K562 (cell line): ENCODE data around the gene DNAJC13. TPM values are rescaled to one million over a fixed set of nuclear protein-coding genes. Genes with fewer than 3 reads are reported as not detected.

Source experiments
- ATAC-seq: fragments of 200-7000 bp; cut with Tn5 transposase; 3 replicates; pipeline ENCODE4 v1.9.1; 2020; ENCODE audit warnings: moderate library complexity
- BruUV-seq: library from RNA; stranded (reverse); fragments of 400-500 nt; replicated peaks from 2 replicates; lab custom pipeline; 2021; lab: Mats Ljungman, UMichigan
- CTCF ChIA-PET: fragments of 300-600 bp; formaldehyde crosslinking; extraction: SDS; loops from one replicate; lab custom pipeline; 2021; ENCODE audit warnings: low intra/inter-chr PET ratio; lab: Yijun Ruan, JAX
- POLR2A ChIA-PET: fragments of 300-600, 350-650 bp; sonication (Branson Sonifier 250); formaldehyde crosslinking; extraction: SDS; loops from one replicate; lab custom pipeline; 2021; ENCODE audit warnings: antibody characterized with exemption, inconsistent platforms; lab: Yijun Ruan, JAX
- DNase-seq, 4 experiments: peaks; one replicate each; pipeline versions ENCODE4 v3.0.0 to v3.0.0-alpha.2; 2011 to 2018; ENCODE audit warnings: low spot score in 3 of 4, mixed read lengths in 3 of 4; ENCODE audit errors: extremely low read depth in 1 of 4
- FAIRE-seq: peaks from 2 replicates; lab custom pipeline; 2011; peaks lifted over from hg19 to GRCh38; lab: Jason Lieb, UNC
- H2AFZ ChIP-seq: 2 replicates; pipeline ENCODE4 v1.6.0; 2011; ENCODE audit warnings: low read depth, low read length, control low read depth, inconsistent platforms
- H3K27ac ChIP-seq: fragments of 200-600 bp; 3 replicates; pipeline ENCODE4 v1.8.0; 2011; ENCODE audit warnings: low read depth, mild to moderate bottlenecking, control low read depth, inconsistent platforms, low read length, moderate library complexity, mixed read lengths; ENCODE audit errors: extremely low read depth
- H3K27me3 ChIP-seq, 2 experiments: fragments of 300-600 bp in 1 of 2; 2 replicates in 1 of 2; 3 replicates in 1 of 2; pipeline versions ENCODE4 v1.6.0 to v1.8.0; 2011; ENCODE audit warnings: inconsistent platforms in 2 of 2, low read length in 2 of 2, mild to moderate bottlenecking in 1 of 2, mixed read lengths in 1 of 2, moderate library complexity in 1 of 2; ENCODE audit not compliant: control insufficient read depth in 2 of 2, insufficient read depth in 2 of 2
- H3K36me3 ChIP-seq: fragments of 300-600 bp; 3 replicates; pipeline ENCODE4 v1.8.0; 2011; ENCODE audit warnings: mild to moderate bottlenecking, low read length, inconsistent platforms; ENCODE audit not compliant: control insufficient read depth, insufficient read depth
- H3K4me1 ChIP-seq, 2 experiments: fragments of 200-600 bp in 1 of 2; replicated peaks in 1 of 2; 2 replicates in 1 of 2; 3 replicates in 1 of 2; pipeline versions ENCODE4 v1.5.1 to v1.8.0; 2011; ENCODE audit warnings: inconsistent platforms in 2 of 2, low read length in 2 of 2, mild to moderate bottlenecking in 1 of 2, mixed read lengths in 1 of 2, moderate library complexity in 1 of 2; ENCODE audit not compliant: control insufficient read depth in 2 of 2, insufficient read depth in 2 of 2
- H3K4me2 ChIP-seq: 2 replicates; pipeline ENCODE4 v1.6.1; 2011; ENCODE audit warnings: low read length, control low read depth, inconsistent platforms, mixed read lengths; ENCODE audit not compliant: insufficient read depth
- H3K4me3 ChIP-seq: fragments of 200-600 bp; sonication (generic), shearing (Covaris generic); 2 replicates; pipeline ENCODE4 v1.5.1; 2016; ENCODE audit warnings: control low read depth, inconsistent platforms
- H3K79me2 ChIP-seq: fragments of 200-600 bp; 3 replicates; pipeline ENCODE4 v1.8.0; 2011; ENCODE audit warnings: low read length, inconsistent platforms; ENCODE audit not compliant: control insufficient read depth, insufficient read depth
- H3K9ac ChIP-seq, 2 experiments: 2 replicates each; pipeline versions ENCODE4 v1.6.0 to v1.6.1; 2011; ENCODE audit warnings: low read depth in 2 of 2, low read length in 2 of 2, control low read depth in 1 of 2, inconsistent platforms in 1 of 2, mild to moderate bottlenecking in 1 of 2, mixed read lengths in 1 of 2; ENCODE audit not compliant: insufficient read depth in 1 of 2
- H3K9me1 ChIP-seq: one replicate; pipeline ENCODE4 v1.6.0; 2011; ENCODE audit warnings: inconsistent platforms, mild to moderate bottlenecking, low read length, moderate library complexity; ENCODE audit not compliant: control insufficient read depth, insufficient read depth
- H3K9me3 ChIP-seq: replicated peaks from 2 replicates; pipeline ENCODE4 v1.5.1; 2011; ENCODE audit warnings: low read depth, low read length, inconsistent platforms; ENCODE audit not compliant: control insufficient read depth, insufficient read depth
- H4K20me1 ChIP-seq: replicated peaks from 2 replicates; pipeline ENCODE4 v1.6.1; 2011; ENCODE audit warnings: low read length, inconsistent platforms, mixed read lengths; ENCODE audit not compliant: control insufficient read depth, insufficient read depth
- CREB5 ChIP-seq: fragments of 250-450 bp; sonication (Bioruptor Pico); IDR thresholded peaks from 2 replicates; pipeline ENCODE4 v1.5.0; 2020; ENCODE audit warnings: mild to moderate bottlenecking
- CSDE1 ChIP-seq, 2 experiments: fragments of 450-650 bp; IDR thresholded peaks; 2 replicates each; pipeline ENCODE4 v1.6.1; 2016; ENCODE audit warnings: mild to moderate bottlenecking in 1 of 2
- CTCFL ChIP-seq: IDR thresholded peaks from 2 replicates; pipeline ENCODE4 v1.6.1; 2011; ENCODE audit warnings: borderline replicate concordance, low read depth, mild to moderate bottlenecking, moderate library complexity, low read length; ENCODE audit not compliant: insufficient read depth, poor library complexity, severe bottlenecking
- EZH2 ChIP-seq: IDR thresholded peaks from 2 replicates; pipeline ENCODE4 v1.6.1; 2012; ENCODE audit warnings: low read depth, mild to moderate bottlenecking, inconsistent platforms, low read length, borderline replicate concordance
- IFI16 ChIP-seq: fragments of 250-450 bp; sonication (Bioruptor Pico); IDR thresholded peaks from 2 replicates; pipeline ENCODE4 v2.1.2; 2022; ENCODE audit warnings: mild to moderate bottlenecking, inconsistent platforms
- RBBP5 ChIP-seq: fragments of 200-600 bp; sonication (generic); IDR thresholded peaks from 2 replicates; pipeline ENCODE4 v1.6.1; 2012; ENCODE audit warnings: borderline replicate concordance, mild to moderate bottlenecking, low read length, control low read depth, inconsistent platforms; ENCODE audit not compliant: insufficient read depth, poor library complexity, severe bottlenecking
- TBL1XR1 ChIP-seq, 2 experiments: IDR thresholded peaks; 2 replicates each; pipeline ENCODE4 v1.6.1; 2012; ENCODE audit warnings: improper control_type of control experiment in 2 of 2, low read length in 2 of 2, mild to moderate bottlenecking in 1 of 2
- ZNF124 ChIP-seq: sonication (generic); formaldehyde crosslinking; IDR thresholded peaks from 2 replicates; pipeline ENCODE4 v1.8.1; 2022; ENCODE audit warnings: missing genetic modification reagents
- WGBS: fragments of 100-300 bp; shearing (Covaris generic); methylation state at CpG from one replicate; pipeline ENCODE4 v1.1.6; 2016; ENCODE audit warnings: low coverage, mixed read lengths; ENCODE audit not compliant: insufficient coverage; ENCODE audit errors: missing lambda C conversion rate; 5-methylcytosine and 5-hydroxymethylcytosine counted together
- in situ Hi-C: fragments of 300-500 bp; cut with MboI; formaldehyde crosslinking; loops from 4 replicates; pipeline ENCODE4 v1.15.0; 2018; ENCODE audit warnings: inconsistent platforms, mixed read lengths
- intact Hi-C: fragments of 100-400 bp; cut with micrococcal nuclease; formaldehyde crosslinking; loops from 2 replicates; pipeline ENCODE4 v1.14.2; 2022
- polyA plus RNA-seq, 8 experiments: library from polyadenylated mRNA; depleted of rRNA in 4 of 8; stranded (reverse) in 5 of 8; unstranded in 3 of 8; fragments of >200 nt; fragmentation: Nextera tagmentation in 2 of 8; fragmentation: Illumina TruSeq in 1 of 8; extraction: Ambion mirVana in 2 of 8; extraction: Trizol in 1 of 8; gene quantifications; 2 replicates each; pipeline versions ENCODE4 v1.2.1 to v1.2.3, GENCODE V29; 2011 to 2014; ENCODE audit warnings: inconsistent platforms in 1 of 8, missing spikeins in 1 of 8
- total RNA-seq, 7 experiments: library from RNA; depleted of rRNA in 6 of 7; stranded (reverse); fragments of >200 nt in 6 of 7; fragmentation: Illumina TruSeq in 2 of 7; extraction: Trizol in 2 of 7; gene quantifications; 2 replicates each; pipeline versions ENCODE4 v1.2.1 to v1.2.3, GENCODE V29; 2011 to 2021; ENCODE audit warnings: low replicate concordance in 1 of 7
- TF ChIP-seq, protein P1 (sequence below): fragments of 450-650 bp; IDR thresholded peaks from 2 replicates; pipeline ENCODE4 v1.6.1; 2016; ENCODE audit warnings: antibody characterized with exemption

Gene DNAJC13
- total and polyA plus RNA-seq, 9 of the 15 experiments (the other 6 are each of a cell fraction or from before 2014, with no cell fraction given), result 2.9 to 17.1 (median 10.2) TPM

- in situ Hi-C loops (no loop called here), intact Hi-C loops (no loop called here)
- no peak overlapping the region for H3K4me2 ChIP-seq
- CTCF ChIA-PET, result no interaction called here
- H3K36me3 ChIP-seq, result peaks cover 23% of the 10 kb centered on the region; the same call in 1 of the 3 replicates
- H2AFZ ChIP-seq, result no peak overlapping the region
- no TSS peak for BruUV-seq
- no peaks in the 10 kb centered on the region for H3K9me3 ChIP-seq
- H3K4me3 ChIP-seq, result no peak overlapping the region
- FAIRE-seq (no peak), ATAC-seq (no peak), DNase-seq (no peak)
- no peak overlapping the region for H3K9ac ChIP-seq
- no peaks in the 10 kb centered on the region for H3K9me1 ChIP-seq
- H3K27me3 ChIP-seq, result no peaks in the 10 kb centered on the region
- H4K20me1 ChIP-seq, result no peaks in the 10 kb centered on the region
- WGBS, result 82% methylated on average over 3 of the region's 3 CpGs
- no peaks in the 10 kb centered on the region for H3K4me1 ChIP-seq
- H3K79me2 ChIP-seq, result no peaks in the 10 kb centered on the region
- no peak overlapping the region for H3K27ac ChIP-seq
- POLR2A ChIA-PET, result no interaction called here
- TF ChIP-seq, protein P1, sequence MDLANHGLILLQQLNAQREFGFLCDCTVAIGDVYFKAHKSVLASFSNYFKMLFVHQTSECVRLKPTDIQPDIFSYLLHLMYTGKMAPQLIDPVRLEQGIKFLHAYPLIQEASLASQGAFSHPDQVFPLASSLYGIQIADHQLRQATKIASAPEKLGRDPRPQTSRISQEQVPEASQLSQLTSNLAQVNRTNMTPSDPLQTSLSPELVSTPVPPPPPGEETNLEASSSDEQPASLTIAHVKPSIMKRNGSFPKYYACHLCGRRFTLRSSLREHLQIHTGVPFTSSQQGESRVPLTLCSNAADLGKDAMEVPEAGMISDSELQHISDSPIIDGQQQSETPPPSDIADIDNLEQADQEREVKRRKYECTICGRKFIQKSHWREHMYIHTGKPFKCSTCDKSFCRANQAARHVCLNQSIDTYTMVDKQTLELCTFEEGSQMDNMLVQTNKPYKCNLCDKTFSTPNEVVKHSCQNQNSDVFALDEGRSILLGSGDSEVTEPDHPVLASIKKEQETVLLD, result no peak
- TF ChIP-seq EZH2 (no peak), IFI16 (CRISPR knock-in tag) (no peak), RBBP5 (no peak), CSDE1 (IDR thresholded peaks at IDR 0.05) (no peak), TBL1XR1 (IDR thresholded peaks at IDR 0.05; ENCODE audit: low read length in 2 of 2) (no peak), ZNF124 (no peak), CTCFL (no peak), CREB5 (no peak)
Measured at GRCh38 chr3:132486099-132486498, 68.8 kb downstream of the DNAJC13 start.
